GM19099 (cell line): ENCODE results near the gene VSTM4.

Source experiments
- POLR2A ChIP-seq: IDR thresholded peaks from 3 replicates; pipeline ENCODE4 v1.6.1; 2011; ENCODE audit warnings: low read depth; ENCODE audit not compliant: insufficient read length; ENCODE audit errors: extremely low read depth

The VSTM4 gene

DNA sequence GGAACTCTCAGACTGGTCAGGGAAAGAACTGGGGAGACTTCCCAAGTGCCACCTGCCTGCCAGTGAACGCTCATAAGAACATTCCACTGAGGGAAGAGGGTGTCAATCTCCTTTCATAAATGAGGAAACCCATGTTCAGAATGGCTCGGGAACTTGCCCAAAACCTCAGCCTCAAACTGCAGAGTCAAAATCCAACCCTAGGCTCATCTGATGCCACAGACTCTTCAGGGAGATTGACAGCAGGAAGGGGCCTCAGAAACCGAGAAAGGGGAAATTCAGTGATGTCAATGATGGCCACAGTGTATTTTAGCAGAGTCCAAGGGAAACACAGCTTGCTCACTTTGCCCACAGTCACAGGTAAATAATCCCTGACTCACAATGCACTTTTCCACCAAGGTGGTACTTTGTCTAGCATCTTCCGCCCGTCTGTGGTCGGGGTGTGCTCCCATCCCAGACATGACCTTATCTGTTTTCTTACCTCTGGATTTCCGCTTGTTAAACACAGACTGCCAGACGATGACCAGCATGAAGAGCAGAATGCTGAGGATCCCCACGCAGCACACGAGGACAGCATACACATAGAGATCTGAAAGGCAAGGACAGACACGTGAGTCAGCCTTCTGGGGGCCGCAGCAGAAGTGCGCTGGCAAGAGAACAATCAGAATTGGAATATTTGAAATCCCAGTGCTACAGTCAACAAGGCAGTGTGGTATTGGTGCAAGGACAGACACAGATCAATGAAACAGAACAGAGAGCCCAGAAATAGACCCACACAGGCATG lies 38.4 kb downstream of the VSTM4 start:
- TF ChIP-seq POLR2A: no peak

DNA sequence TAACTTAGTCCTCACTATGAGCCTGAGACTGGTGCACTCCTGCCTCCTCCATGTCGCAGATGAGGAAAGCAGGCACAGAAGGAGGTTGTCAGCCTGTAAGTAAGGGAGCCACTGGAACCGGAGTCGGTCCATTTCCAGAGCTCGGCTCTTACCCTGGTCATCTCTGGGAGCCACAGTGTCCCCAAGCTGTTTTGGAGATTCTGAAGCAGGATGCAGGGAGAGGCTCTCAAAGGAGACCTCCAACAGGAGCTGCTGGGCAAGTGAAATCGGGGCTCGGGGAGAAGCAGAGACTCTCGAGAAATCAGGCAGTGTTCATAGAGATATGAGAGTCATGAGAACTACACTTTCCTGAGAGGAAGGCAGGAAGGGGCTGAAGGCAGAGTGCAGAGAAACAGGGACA lies 39.0 kb downstream of the VSTM4 start:
- no peak for TF ChIP-seq POLR2A

DNA sequence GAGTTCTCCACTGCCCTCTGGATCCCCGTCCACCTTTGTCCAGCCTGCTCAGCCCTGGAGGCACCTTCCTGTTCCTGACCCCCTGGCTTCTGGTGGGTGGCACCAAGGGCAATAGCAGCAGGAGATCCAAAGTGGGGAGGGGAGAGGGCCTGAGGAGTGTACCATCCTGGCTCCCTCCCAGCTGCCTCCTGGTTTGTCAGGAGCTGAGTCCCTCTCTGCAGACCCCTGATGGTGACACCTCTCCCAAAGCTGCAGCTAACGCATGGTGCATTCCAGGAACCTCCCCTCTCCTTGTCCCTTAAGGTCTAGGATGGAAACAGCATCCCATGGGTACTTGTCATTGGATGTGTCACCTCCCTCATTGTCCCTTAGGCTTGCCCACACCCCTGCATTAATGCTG lies 39.6 kb downstream of the VSTM4 start:
- no peak for TF ChIP-seq POLR2A

DNA sequence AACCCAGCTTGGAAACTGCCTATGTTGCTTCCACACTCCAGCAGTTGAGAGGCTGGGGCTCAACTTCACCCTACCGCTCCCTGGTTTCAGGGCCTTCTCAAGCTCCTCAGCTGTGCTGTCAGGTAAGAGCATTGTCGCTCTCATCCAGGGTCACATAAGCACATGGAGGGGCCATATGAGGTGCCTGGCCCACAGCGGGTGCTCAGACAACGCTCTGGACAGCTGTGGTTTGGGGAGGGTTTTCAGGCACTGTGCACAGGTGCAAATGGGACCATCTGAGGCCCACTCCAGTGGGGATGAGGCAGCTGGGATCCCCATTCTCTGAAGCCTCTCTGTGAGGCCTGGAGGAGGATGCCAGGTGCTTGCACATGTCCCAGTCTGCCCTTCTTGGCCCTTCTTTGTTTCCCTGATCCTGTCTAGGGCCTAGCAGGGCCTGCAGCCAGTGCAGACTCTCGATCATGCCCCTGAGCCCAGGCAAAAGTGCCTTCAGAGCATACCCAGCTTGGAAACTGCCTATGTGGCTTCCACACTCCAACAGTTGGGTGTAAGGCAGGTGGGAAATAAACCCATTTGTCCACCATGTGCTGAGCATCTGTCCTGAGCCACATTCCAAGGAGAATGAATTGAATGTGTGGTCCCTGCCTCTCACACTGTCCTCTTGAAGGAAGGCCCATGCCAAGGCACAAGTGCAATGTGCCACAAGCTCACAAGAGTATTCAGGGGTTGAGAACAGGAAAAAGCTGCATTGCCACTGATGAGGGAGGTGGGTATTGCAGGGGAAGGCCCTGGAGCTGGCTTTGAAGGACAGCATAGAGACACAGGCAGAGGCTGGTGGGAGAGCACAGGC lies 40.3 kb downstream of the VSTM4 start:
- no peak for TF ChIP-seq POLR2A

DNA sequence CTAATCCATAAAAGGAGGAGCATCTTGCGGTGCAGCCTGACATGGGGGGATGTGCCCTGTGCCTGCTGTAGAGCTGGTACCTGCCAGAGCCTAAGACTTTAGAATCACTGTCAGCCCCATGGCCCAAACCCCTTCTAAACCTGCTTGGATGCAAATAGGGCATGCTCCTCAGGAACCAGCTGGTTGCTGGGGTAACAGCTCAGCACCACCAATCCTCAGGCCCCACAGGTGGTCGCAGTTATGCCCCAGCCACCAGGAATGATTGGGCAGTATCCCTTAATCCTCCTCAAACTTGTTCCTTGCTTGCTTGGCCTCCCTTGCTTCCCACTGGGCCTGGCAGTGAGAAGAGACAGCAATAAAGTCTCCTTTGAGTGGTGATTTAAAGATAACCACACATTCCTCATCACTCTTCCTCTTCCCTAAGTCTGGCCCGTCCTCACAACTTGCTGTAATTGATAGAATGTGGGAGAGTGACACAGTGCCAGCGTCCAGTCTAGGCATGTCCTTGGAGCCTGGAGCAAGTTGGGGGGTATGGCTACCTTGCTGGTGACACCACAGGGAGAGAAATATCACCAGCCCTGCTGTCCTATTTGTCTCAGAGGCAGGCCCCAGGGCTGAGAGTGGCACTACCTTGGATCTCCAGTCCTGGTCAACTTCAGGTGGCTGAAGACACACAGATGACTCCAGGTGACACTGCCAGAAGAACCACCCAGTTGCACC lies 43.0 kb downstream of the VSTM4 start:
- TF ChIP-seq POLR2A: no peak

DNA sequence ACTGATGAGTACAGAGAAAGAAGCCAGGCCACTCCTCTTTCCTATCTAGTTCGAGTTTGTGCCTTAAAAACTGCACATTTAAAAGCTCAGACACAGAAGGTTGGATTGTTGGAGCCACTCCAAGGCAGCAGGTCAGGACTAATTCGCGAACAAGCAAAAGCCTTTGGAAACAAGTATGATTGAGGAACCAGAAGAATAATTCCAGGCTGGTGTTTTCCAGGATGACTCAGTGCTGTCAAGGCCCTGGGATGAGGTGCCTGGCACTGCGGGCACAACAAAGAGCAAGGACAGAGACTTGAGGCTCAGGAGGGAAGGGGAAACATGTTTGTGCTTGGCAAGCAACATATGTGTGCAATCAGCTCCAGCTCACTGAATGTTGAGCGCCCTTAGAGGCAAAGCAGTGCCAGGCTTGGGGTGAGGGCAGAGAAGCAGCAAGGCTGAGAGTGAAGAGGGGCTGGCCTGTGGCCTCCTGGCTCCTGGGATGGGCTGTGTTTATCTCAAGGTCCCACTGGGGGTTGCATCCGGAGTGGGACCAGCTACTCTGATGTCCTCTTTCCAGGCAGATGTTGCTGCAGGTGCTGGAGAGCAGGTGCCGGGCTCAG lies 44.1 kb downstream of the VSTM4 start:
- TF ChIP-seq POLR2A: no peak

DNA sequence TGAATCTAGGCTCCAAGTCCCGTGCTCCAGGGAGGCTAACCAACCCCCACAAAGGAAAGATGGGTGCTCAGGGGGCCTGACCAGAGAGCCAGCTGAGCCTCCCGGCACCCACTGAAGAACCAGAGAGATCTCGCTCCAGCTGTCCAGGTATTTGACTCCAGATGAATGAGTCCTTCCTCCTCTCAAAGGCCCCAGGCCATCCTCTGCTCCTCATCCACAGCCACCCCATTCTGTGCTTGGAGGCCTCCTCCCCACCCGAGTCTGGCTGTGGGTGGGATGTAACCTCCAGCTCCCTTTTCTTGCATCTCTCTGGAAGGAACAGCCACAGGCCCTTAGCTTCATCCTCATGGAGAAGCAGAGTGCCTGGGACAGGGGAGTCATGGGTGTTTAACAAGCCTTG lies 44.6 kb downstream of the VSTM4 start:
- TF ChIP-seq POLR2A: no peak

DNA sequence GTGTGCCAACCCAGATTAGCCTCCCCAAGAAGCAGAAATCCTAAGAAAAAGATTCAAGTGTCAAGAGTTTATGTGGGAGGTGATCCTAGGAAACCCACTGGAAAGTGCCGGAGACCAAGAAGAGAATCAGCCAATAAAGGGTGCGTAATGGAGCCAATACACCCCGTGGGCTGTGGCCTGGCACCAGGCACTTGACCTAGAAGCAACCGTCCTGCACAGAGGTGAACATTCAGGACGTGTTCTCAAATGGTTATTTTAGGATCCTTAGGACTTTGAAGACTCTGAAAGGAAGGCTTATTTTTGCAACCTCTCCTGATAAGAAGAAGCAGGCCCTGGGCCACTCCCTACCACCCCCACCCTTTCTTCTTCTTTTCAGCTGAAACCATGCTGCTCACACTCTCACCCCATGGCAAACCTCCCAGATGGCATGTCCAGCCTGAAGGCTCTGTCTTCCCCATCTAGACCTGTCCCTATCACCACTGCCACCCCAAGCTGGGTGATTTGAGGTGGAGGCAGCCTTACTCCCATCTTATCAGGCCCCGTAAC lies 46.6 kb downstream of the VSTM4 start:
- TF ChIP-seq POLR2A: no peak

DNA sequence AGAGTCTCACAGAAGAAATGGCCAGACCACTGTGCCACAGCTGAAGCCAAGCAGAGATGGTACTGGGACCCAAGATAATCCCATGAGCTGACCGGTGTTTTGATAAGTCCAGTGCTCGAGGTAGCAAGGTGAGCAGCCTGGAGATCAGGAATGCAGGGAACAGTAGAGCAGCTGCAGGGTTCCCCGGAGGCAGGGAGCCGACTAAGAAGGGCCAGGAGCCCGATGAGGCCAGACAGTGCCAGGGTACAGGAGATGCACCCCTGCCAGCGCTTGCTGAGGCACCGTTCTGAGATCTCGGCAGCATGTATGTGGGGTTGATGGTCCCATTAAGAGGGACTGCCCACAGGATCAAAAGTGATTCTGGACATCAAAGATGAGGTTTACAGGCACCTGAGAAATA lies 47.1 kb downstream of the VSTM4 start:
- no peak for TF ChIP-seq POLR2A

DNA sequence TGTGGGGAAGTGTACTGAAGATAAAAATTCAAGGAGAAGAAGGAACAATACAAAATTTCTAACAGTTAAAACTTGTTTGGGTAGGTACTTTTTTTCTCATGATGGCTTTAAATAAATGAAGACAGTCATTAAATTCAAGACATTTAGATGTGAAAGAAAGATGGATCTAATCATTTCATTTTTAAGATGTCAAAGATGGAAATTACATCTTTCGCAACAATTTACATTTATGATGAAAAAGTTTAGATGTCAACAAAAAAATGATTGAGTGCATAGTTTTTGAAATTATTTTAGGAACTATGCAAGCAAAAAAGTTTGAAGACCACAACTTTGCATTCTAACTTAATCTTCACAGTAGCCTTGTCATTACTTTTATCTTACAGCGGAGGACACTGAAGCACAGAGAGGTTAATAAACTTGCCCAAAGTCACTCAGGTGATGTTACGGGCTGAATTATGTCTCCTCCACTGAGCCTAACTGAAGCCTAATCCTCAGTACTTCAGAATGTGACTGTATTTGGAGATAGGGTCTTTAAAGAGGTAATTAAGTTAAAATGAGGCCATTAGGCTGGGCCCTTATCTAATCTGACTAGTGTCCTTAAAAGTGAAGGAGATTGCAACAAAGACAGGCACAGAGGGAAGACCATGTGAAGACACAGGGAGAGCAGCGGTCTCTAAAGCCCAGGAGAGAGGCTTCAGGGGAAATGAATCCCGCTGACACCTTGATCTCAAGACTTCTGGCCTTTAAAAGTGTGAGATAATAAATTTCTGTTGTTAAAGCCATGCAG lies 48.2 kb downstream of the VSTM4 start:
- no peak for TF ChIP-seq POLR2A

DNA sequence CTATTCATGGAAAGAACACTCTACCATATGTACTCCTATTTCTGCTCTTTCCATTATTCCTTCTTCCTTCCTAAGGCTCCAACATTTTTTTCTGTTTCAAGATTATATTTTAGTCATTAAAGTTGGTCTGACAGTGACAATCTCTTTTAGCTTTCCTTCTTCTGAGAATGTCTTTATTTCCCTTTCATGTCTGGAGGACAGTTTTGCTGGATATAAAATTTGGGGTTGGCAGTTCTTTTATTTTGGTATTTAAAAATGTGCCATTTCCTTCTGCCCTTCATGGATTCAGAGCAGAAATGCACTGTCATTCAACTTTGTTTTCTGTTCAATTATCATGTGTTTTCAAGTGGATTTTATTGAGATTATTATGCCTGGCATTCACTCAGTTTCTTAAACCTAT lies 53.1 kb downstream of the VSTM4 start:
- TF ChIP-seq POLR2A: no peak

DNA sequence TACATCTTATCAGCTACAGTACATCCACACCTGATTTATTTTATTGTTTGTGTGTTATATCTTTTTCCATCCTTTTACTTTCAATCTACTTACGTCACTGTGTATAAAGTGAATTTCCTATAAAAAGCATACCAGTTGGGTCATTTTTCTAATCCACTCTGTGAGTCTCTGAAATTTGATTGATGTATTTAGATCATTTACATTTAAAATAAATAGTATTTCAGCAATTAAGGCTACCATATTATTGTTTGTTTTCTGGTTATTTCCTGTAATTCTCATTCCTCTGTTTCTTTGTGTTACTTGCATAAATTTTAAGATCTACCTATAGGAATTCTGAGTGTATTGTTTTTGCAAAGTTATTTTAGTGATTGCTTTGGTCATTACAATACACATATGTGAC lies 53.7 kb downstream of the VSTM4 start:
- TF ChIP-seq POLR2A: no peak

DNA sequence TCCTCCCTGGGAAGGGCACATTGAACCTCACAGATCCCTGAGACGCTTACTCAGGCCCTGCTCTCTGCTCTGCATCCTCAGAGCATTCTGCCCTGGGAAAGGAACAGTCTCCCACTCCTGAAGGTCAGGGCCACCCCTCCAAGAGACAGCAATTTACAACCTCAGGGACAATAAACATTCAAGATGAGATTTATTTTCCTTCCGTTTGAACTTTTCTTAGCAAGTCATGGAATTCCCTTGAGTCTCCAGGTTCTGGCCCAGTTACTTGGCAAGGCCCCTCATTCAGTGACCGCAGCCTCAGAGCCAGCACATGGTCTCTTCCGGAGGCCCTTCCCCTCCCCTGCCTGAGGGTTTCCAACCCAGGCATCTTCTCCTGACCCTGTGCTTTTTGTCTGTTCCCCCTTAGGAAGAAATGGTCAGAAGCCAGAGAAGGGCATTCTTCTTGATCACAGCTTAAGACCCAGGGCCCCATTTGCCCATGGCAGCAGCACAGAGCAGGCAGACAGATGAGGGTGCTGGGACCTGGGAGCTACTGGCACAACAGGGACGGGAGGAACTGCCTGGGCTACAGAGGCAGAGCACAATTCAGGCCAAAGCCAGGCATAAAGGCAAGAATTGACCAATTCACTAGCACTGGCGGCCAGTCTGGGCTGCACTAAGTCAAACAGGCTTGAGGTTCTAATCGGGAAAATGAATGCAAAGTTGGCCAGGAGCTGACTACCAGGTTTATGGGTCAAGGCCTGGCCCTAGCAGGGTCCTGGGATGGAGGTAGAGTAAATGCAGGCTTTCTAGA lies 56.7 kb downstream of the VSTM4 start:
- TF ChIP-seq POLR2A: no peak
